GM12801 (cell line): ENCODE measurements around the gene LSM7.

Source experiments
- CTCF ChIP-seq: IDR thresholded peaks from one replicate; pipeline ENCODE4 v1.5.1; 2011; ENCODE audit warnings: control low read depth; ENCODE audit not compliant: insufficient read length; ENCODE audit errors: extremely low read depth

LSM7 gene

GRCh38 chr19:2365201-2365970 is 37.0 kb upstream of the LSM7 start:
- no peak for TF ChIP-seq CTCF

GRCh38 chr19:2363419-2363818 is 35.0 kb upstream of the LSM7 start:
- no peak for TF ChIP-seq CTCF

GRCh38 chr19:2362970-2363300 is 34.5 kb upstream of the LSM7 start:
- TF ChIP-seq CTCF, result no peak

- no peak for TF ChIP-seq CTCF
Observed at GRCh38 chr19:2362046-2362969, 33.9 kb upstream of the LSM7 start.

- no peak for TF ChIP-seq CTCF
Observed at GRCh38 chr19:2361246-2362045, 33.1 kb upstream of the LSM7 start.

- no peak for TF ChIP-seq CTCF
Observed at GRCh38 chr19:2360833-2361232, 32.4 kb upstream of the LSM7 start.
